Prostate gland (tissue), 2 donors: ENCODE data around the gene ADGRD1.

Experiments used
- CTCF ChIP-seq, 4 experiments: fragments of 200-600 bp in 2 of 4; fragments of 450-650 bp in 2 of 4; sonication (generic) in 2 of 4; IDR thresholded peaks; 1 replicate in 3 of 4; 2 replicates in 1 of 4; pipeline ENCODE4 v1.5.1; 2016 to 2019; ENCODE audit warnings: antibody characterized with exemption in 4 of 4, mild to moderate bottlenecking in 2 of 4, moderate library complexity in 2 of 4
- POLR2A ChIP-seq: fragments of 450-650 bp; IDR thresholded peaks from one replicate; pipeline ENCODE4 v1.6.1; 2016; ENCODE audit warnings: antibody characterized with exemption, mild to moderate bottlenecking

- TF ChIP-seq CTCF (IDR thresholded peaks at IDR 0.05) = no peak
- no peak for TF ChIP-seq POLR2A
Observed at GRCh38 chr12:130970165-130970907, 16.6 kb downstream of the ADGRD1 start.
